K562 (cell line): Measurements from ENCODE around the gene CACNA2D4. TPM values are rescaled to one million over a fixed set of nuclear protein-coding genes. Genes with fewer than 3 reads are reported as not detected.

Source experiments
- CBFA2T3 ChIP-seq: fragments of 450-650 bp; IDR thresholded peaks from 2 replicates; pipeline ENCODE4 v1.6.1; 2017
- CLOCK ChIP-seq: fragments of 250-450 bp; sonication (Bioruptor Pico); IDR thresholded peaks from 2 replicates; pipeline ENCODE4 v1.4.0; 2020; ENCODE audit warnings: mild to moderate bottlenecking, moderate library complexity, borderline replicate concordance
- DPF2 ChIP-seq: fragments of 450-650 bp; IDR thresholded peaks from 2 replicates; pipeline ENCODE4 v1.6.1; 2016
- E2F4 ChIP-seq: sonication (generic); formaldehyde crosslinking; IDR thresholded peaks from 2 replicates; pipeline ENCODE4 v1.8.0; 2022; ENCODE audit warnings: mild to moderate bottlenecking, low read depth, missing genetic modification reagents
- FOS ChIP-seq: IDR thresholded peaks from 3 replicates; pipeline ENCODE4 v1.6.1; 2011; ENCODE audit not compliant: insufficient read length; ENCODE audit errors: extremely low read depth
- GATAD2B ChIP-seq: fragments of 450-650 bp; IDR thresholded peaks from 2 replicates; pipeline ENCODE4 v1.6.1; 2017; ENCODE audit warnings: mild to moderate bottlenecking, borderline replicate concordance
- HDAC3 ChIP-seq: fragments of 450-650 bp; IDR thresholded peaks from 2 replicates; pipeline ENCODE4 v1.6.1; 2018; ENCODE audit warnings: borderline replicate concordance, mild to moderate bottlenecking, moderate library complexity; ENCODE audit not compliant: partially characterized antibody
- HNRNPL ChIP-seq: fragments of 200-400 bp; formaldehyde crosslinking; IDR thresholded peaks from 2 replicates; pipeline ENCODE4 v1.6.1; 2017; ENCODE audit warnings: low read depth, mild to moderate bottlenecking, low read length
- MCM2 ChIP-seq: fragments of 450-650 bp; IDR thresholded peaks from 2 replicates; pipeline ENCODE4 v1.6.1; 2017; ENCODE audit warnings: low read depth, mild to moderate bottlenecking
- MEIS2 ChIP-seq: fragments of 450-650 bp; IDR thresholded peaks from 2 replicates; pipeline ENCODE4 v1.6.1; 2014; ENCODE audit warnings: mild to moderate bottlenecking; ENCODE audit not compliant: partially characterized antibody
- NCOR1 ChIP-seq: fragments of 450-650 bp; IDR thresholded peaks from 2 replicates; pipeline ENCODE4 v1.6.1; 2016; ENCODE audit warnings: mild to moderate bottlenecking, moderate library complexity
- NFE2 ChIP-seq: IDR thresholded peaks from 2 replicates; pipeline ENCODE4 v1.6.1; 2014; ENCODE audit warnings: antibody characterized with exemption, low read depth
- PHB ChIP-seq: fragments of 250-450 bp; sonication (Bioruptor Pico); IDR thresholded peaks from 2 replicates; pipeline ENCODE4 v1.5.0; 2021
- POLR3A ChIP-seq: IDR thresholded peaks from 2 replicates; pipeline ENCODE4 v1.6.1; 2011; ENCODE audit warnings: borderline replicate concordance, mild to moderate bottlenecking, moderate library complexity; ENCODE audit not compliant: insufficient read length, insufficient read depth; ENCODE audit errors: extremely low read depth
- SIX5 ChIP-seq, 2 experiments: IDR thresholded peaks; 2 replicates each; pipeline ENCODE4 v1.6.1; 2011; ENCODE audit warnings: low read length in 2 of 2, borderline replicate concordance in 1 of 2, low read depth in 1 of 2, mild to moderate bottlenecking in 1 of 2, moderate library complexity in 1 of 2; ENCODE audit not compliant: insufficient read depth in 1 of 2
- SMAD3 ChIP-seq: fragments of 450-650 bp; formaldehyde crosslinking; conservative IDR thresholded peaks from 2 replicates; pipeline ENCODE4 v1.4.0; 2020; ENCODE audit warnings: mild to moderate bottlenecking
- SMARCE1 ChIP-seq: fragments of 450-650 bp; IDR thresholded peaks from 2 replicates; pipeline ENCODE4 v1.7.1; 2016; ENCODE audit warnings: mild to moderate bottlenecking
- SNRNP70 ChIP-seq: fragments of 200-400 bp; formaldehyde crosslinking; optimal IDR thresholded peaks from 2 replicates; pipeline ENCODE3; 2017; ENCODE audit warnings: low read depth, low read length
- TEAD1 ChIP-seq, 2 experiments: fragments of 450-650 bp in 1 of 2; sonication (generic) in 1 of 2; formaldehyde crosslinking; IDR thresholded peaks; 2 replicates each; pipeline versions ENCODE4 v1.4.0 to v1.8.0; 2020 to 2022; ENCODE audit warnings: mild to moderate bottlenecking in 2 of 2, missing genetic modification reagents in 1 of 2
- TFAP4 ChIP-seq: sonication (generic); formaldehyde crosslinking; IDR thresholded peaks from 2 replicates; pipeline ENCODE4 v1.8.0; 2022; ENCODE audit warnings: missing genetic modification reagents, mild to moderate bottlenecking, moderate library complexity, borderline replicate concordance
- TRIM24 ChIP-seq, 2 experiments: fragments of 450-650 bp; IDR thresholded peaks; 2 replicates each; pipeline ENCODE4 v1.6.1; 2016
- ZBTB7A ChIP-seq: IDR thresholded peaks from 2 replicates; pipeline ENCODE4 v1.6.1; 2011; ENCODE audit warnings: low read depth, mild to moderate bottlenecking, low read length, moderate library complexity, borderline replicate concordance; ENCODE audit not compliant: control insufficient read depth
- ZKSCAN3 ChIP-seq: fragments of 250-450 bp; sonication (Bioruptor Pico); IDR thresholded peaks from 2 replicates; pipeline ENCODE4 v1.4.0; 2020
- ZNF143 ChIP-seq: sonication (generic); formaldehyde crosslinking; IDR thresholded peaks from 2 replicates; pipeline ENCODE4 v1.9.0; 2022; ENCODE audit warnings: mild to moderate bottlenecking, missing genetic modification reagents
- ZNF263 ChIP-seq: sonication (generic); formaldehyde crosslinking; IDR thresholded peaks from 2 replicates; pipeline ENCODE4 v1.8.0; 2022; ENCODE audit warnings: mild to moderate bottlenecking, missing genetic modification reagents, borderline replicate concordance
- polyA plus RNA-seq, 8 experiments: library from polyadenylated mRNA; depleted of rRNA in 4 of 8; stranded (reverse) in 5 of 8; unstranded in 3 of 8; fragments of >200 nt; fragmentation: Nextera tagmentation in 2 of 8; fragmentation: Illumina TruSeq in 1 of 8; extraction: Ambion mirVana in 2 of 8; extraction: Trizol in 1 of 8; gene quantifications; 2 replicates each; pipeline versions ENCODE4 v1.2.1 to v1.2.3, GENCODE V29; 2011 to 2014; ENCODE audit warnings: inconsistent platforms in 1 of 8, missing spikeins in 1 of 8
- total RNA-seq, 7 experiments: library from RNA; depleted of rRNA in 6 of 7; stranded (reverse); fragments of >200 nt in 6 of 7; fragmentation: Illumina TruSeq in 2 of 7; extraction: Trizol in 2 of 7; gene quantifications; 2 replicates each; pipeline versions ENCODE4 v1.2.1 to v1.2.3, GENCODE V29; 2011 to 2021; ENCODE audit warnings: low replicate concordance in 1 of 7

CACNA2D4 gene
- total and polyA plus RNA-seq, 9 of the 15 experiments (the other 6 are each of a cell fraction or from before 2014, with no cell fraction given) = 0.04 to 0.69 (median 0.40) TPM; not detected in 3

GRCh38 chr12:1917172-1918070 lies 1.0 kb downstream of the CACNA2D4 start (continued):
- no peak for TF ChIP-seq TFAP4 (CRISPR knock-in tag)
- no peak for TF ChIP-seq SNRNP70
- TF ChIP-seq DPF2 = 0 out of 2 replicates have a peak, but pooled peaks have one; percentile 19
- TF ChIP-seq SIX5 (IDR thresholded peaks at IDR 0.05; ENCODE audit: borderline replicate concordance in 1 of 2, insufficient read depth in 1 of 2, low read depth in 1 of 2, low read length in 2 of 2) = no peak
- TF ChIP-seq POLR3A = peak; percentile 36
- no peak for TF ChIP-seq HDAC3
- peak in 1 of 2 experiments; percentile 51; a peak in 1 of 4 replicates for TF ChIP-seq TEAD1 (CRISPR knock-in tag; IDR thresholded peaks at IDR 0.05)
- no peak for TF ChIP-seq PHB
- TF ChIP-seq ZNF143 (CRISPR knock-in tag) = no peak
- no peak; the same call in 1 of the 2 replicates for TF ChIP-seq GATAD2B
- no peak for TF ChIP-seq MCM2
- TF ChIP-seq ZKSCAN3 (CRISPR knock-in tag) = no peak
- TF ChIP-seq ZNF263 = peak; percentile 52; the same call in 1 of the 2 replicates
- no peak for TF ChIP-seq E2F4
- TF ChIP-seq TRIM24 (IDR thresholded peaks at IDR 0.05) = peak in 1 of 2 experiments; percentile 19; a peak in 1 of 4 replicates
- peak; percentile 22 for TF ChIP-seq MEIS2
- no peak for TF ChIP-seq HNRNPL
- 0 out of 2 replicates have a peak, but pooled peaks have one; percentile 40 for TF ChIP-seq SMARCE1
- TF ChIP-seq FOS = no peak
- TF ChIP-seq ZBTB7A = no peak; the same call in 1 of the 2 replicates
- TF ChIP-seq NFE2 = no peak
- TF ChIP-seq CLOCK (CRISPR knock-in tag) = no peak
- TF ChIP-seq CBFA2T3 = peak; percentile 80
- TF ChIP-seq SMAD3 (CRISPR knock-in tag) = no peak
- peak; percentile 42 for TF ChIP-seq NCOR1
